ENCODE results near the gene SNAI3. TPM values are rescaled to one million over a fixed set of nuclear protein-coding genes. Genes with fewer than 3 reads are reported as not detected.

SNAI3 gene
- total RNA-seq, 1 experiment from 2014 or later: not detected

- H3K36me3 ChIP-seq (ENCODE audit: control insufficient read depth, insufficient read depth, low read length): no peaks in the 10 kb centered on the region
- in situ Hi-C loops (cut with HindIII; ENCODE audit: low pct_unique_long_range_greater_than_20kb, low sequenced_read_pairs) (no loop called here), intact Hi-C loops (cut with micrococcal nuclease; ENCODE audit: unreplicated experiment) (no loop called here)
- CTCF ChIA-PET: no interaction called here
- no peaks in the 10 kb centered on the region for H3K9me3 ChIP-seq (ENCODE audit: control insufficient read depth, insufficient read depth, low read depth, low read length)
- TF ChIP-seq POLR2AphosphoS5 (IDR thresholded peaks at IDR 0.05; ENCODE audit: low read depth, low read length) (no peak), CTCF (IDR thresholded peaks at IDR 0.05) (no peak; the same call in none of the 2 replicates), SIN3A (IDR thresholded peaks at IDR 0.05; ENCODE audit: borderline replicate concordance, insufficient read depth, low read depth, low read length) (no peak), TCF7L2 (IDR thresholded peaks at IDR 0.05; ENCODE audit: low read depth, low read length) (no peak), REST (IDR thresholded peaks at IDR 0.05; ENCODE audit: insufficient read depth in 1 of 2, low read depth in 2 of 2, low read length in 1 of 2) (no peak)
- no peak overlapping the region for H3K4me3 ChIP-seq (ENCODE audit: low read depth in 2 of 2, low read length in 2 of 2)
- H3K27me3 ChIP-seq (ENCODE audit: control insufficient read depth, insufficient read depth, low read length): no peaks in the 10 kb centered on the region
- peak; percentile 59; the same call in 1 of the 2 replicates for ATAC-seq
- H3K4me1 ChIP-seq (ENCODE audit: control insufficient read depth, insufficient read depth, low read length): no peaks in the 10 kb centered on the region
- no TSS peak for BruUV-seq (replicated peaks)
- DNase-seq (ENCODE audit: low read depth, low spot score): no peak
- POLR2A ChIA-PET: no interaction called here
- no peak overlapping the region for H3K27ac ChIP-seq (ENCODE audit: low read length)
Measured at GRCh38 chr16:88672776-88673175, 13.5 kb downstream of the SNAI3 start.

GRCh38 chr16:88671806-88672205, 14.5 kb downstream of the SNAI3 start:
- TF ChIP-seq REST (IDR thresholded peaks at IDR 0.05; ENCODE audit: insufficient read depth in 1 of 2, low read depth in 2 of 2, low read length in 1 of 2) (no peak), POLR2AphosphoS5 (IDR thresholded peaks at IDR 0.05; ENCODE audit: low read depth, low read length) (no peak), SIN3A (IDR thresholded peaks at IDR 0.05; ENCODE audit: borderline replicate concordance, insufficient read depth, low read depth, low read length) (no peak)
- no TSS peak for BruUV-seq (replicated peaks)
- Histone ChIP-seq H3K9me3 (ENCODE audit: control insufficient read depth, insufficient read depth, low read depth, low read length) (no peaks in the 10 kb centered on the region), H3K4me1 (ENCODE audit: control insufficient read depth, insufficient read depth, low read length) (no peaks in the 10 kb centered on the region), H3K27me3 (ENCODE audit: control insufficient read depth, insufficient read depth, low read length) (no peaks in the 10 kb centered on the region), H3K27ac (ENCODE audit: low read length) (no peak overlapping the region), H3K4me3 (ENCODE audit: low read depth in 2 of 2, low read length in 2 of 2) (no peak overlapping the region), H3K36me3 (ENCODE audit: control insufficient read depth, insufficient read depth, low read length) (no peaks in the 10 kb centered on the region)
- DNase-seq (ENCODE audit: low read depth, low spot score) (no peak), ATAC-seq (no peak)
- ChIA-PET POLR2A (no interaction called here), CTCF (no interaction called here)
- in situ Hi-C loops (cut with HindIII; ENCODE audit: low pct_unique_long_range_greater_than_20kb, low sequenced_read_pairs) (no loop called here), intact Hi-C loops (cut with micrococcal nuclease; ENCODE audit: unreplicated experiment) (no loop called here)
